ENCODE results near the gene ETV4. TPM values are rescaled to one million over a fixed set of nuclear protein-coding genes. Genes with fewer than 3 reads are reported as not detected.

Gene ETV4
- total RNA-seq, 1 donor from 2014 or later: not detected

DNA sequence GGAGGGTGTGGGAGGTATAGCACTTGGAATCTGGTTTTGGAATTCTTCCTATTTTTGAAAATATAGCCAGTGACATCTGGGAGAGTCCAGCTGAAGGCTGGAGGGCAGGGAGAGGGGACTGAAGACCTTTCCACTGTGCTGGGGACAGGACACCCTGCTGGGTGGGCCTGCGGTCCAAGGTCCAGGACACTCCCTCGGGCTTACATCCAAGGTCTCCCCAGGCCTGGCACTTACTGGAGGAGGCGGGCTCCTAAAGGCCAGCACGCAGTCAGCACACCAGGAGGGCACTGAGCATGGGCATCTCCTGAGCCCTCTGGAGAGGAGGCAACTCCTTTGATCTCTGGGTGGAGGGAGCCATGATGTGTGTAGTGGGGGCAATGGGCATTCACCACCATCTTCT lies 35.5 kb upstream of the ETV4 start:
- Mint-ChIP-seq H3K9me3 (no peaks in the 10 kb centered on the region), H3K4me3 (no peak overlapping the region), H3K4me1 (peaks cover 23% of the 10 kb centered on the region), H3K36me3 (ENCODE audit: low read depth) (no peaks in the 10 kb centered on the region), H3K27ac (no peak overlapping the region), H3K27me3 (peaks cover under 1% of the 10 kb centered on the region)
- intact Hi-C loops (cut with micrococcal nuclease): no loop called here
- CTCF ChIA-PET: no interaction called here
- no peak for ATAC-seq (ENCODE audit: low read depth)
- TF ChIP-seq, protein P1, sequence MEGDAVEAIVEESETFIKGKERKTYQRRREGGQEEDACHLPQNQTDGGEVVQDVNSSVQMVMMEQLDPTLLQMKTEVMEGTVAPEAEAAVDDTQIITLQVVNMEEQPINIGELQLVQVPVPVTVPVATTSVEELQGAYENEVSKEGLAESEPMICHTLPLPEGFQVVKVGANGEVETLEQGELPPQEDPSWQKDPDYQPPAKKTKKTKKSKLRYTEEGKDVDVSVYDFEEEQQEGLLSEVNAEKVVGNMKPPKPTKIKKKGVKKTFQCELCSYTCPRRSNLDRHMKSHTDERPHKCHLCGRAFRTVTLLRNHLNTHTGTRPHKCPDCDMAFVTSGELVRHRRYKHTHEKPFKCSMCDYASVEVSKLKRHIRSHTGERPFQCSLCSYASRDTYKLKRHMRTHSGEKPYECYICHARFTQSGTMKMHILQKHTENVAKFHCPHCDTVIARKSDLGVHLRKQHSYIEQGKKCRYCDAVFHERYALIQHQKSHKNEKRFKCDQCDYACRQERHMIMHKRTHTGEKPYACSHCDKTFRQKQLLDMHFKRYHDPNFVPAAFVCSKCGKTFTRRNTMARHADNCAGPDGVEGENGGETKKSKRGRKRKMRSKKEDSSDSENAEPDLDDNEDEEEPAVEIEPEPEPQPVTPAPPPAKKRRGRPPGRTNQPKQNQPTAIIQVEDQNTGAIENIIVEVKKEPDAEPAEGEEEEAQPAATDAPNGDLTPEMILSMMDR (IDR thresholded peaks at IDR 0.05): no peak
- DNase-seq: no peak
- POLR2A ChIA-PET: no interaction called here

DNA sequence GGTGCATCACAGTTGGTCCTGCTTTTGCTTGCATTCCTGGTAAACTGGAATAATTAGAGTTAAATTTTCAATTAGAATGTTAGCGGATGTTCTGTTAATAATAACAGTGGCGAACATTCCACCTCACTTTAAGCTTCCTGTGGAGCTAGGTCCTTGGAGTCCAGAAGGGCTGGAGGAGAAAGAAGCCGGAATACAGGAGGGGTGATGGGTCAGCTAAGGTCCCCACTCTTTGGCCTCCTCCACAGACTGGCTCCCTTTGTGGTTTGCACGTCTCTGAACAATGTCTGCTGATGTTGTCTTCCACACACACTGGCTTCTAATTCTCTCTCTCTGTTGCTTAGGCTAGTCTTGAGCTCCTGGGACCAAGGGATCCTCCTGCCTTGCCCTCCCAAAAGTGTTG lies 35.0 kb upstream of the ETV4 start:
- no peaks in the 10 kb centered on the region for H3K9me3 Mint-ChIP-seq
- ChIA-PET POLR2A (no interaction called here), CTCF (no interaction called here)
- DNase-seq: no peak
- H3K4me1 Mint-ChIP-seq: peaks cover 23% of the 10 kb centered on the region
- no peak overlapping the region for H3K27ac Mint-ChIP-seq
- peaks cover 2% of the 10 kb centered on the region for H3K27me3 Mint-ChIP-seq
- no peak overlapping the region for H3K4me3 Mint-ChIP-seq
- TF ChIP-seq, protein P1 (IDR thresholded peaks at IDR 0.05): no peak
- no peak for ATAC-seq (ENCODE audit: low read depth)
- intact Hi-C loops (cut with micrococcal nuclease): no loop called here
- H3K36me3 Mint-ChIP-seq (ENCODE audit: low read depth): no peaks in the 10 kb centered on the region

DNA sequence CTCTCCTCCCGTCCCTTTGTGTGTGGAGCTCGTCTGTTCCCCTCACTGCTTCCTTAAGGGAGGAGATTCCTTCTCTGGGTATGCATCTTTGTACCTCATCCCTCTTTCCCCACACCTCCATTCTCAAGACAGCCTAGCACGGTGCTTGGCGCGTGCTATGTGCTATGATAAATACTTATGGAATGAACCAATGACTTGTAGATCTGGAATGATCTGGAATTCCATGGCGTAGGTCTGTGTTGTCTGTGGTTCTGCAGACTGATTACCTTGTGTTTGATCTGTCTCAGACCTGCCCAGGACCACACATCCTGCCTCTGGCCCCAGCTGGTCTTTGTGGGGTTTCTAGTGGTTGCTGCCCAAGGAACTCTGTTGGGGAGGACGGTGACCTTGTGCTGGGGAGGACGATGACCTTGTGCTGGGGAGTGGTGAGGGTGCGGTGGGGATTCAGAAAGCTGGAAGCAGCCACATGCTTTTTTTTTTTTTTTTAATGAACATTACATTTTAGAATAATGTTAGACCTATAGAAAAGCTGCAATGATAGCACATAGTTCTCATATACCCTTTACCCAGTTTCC lies 33.5 kb upstream of the ETV4 start:
- peak overlapping the region; percentile 33 for H3K4me3 Mint-ChIP-seq
- peaks cover 23% of the 10 kb centered on the region for H3K4me1 Mint-ChIP-seq
- peaks cover 3% of the 10 kb centered on the region for H3K27me3 Mint-ChIP-seq
- intact Hi-C loops (cut with micrococcal nuclease): loop anchor here (5.0 kb wide), 1 partner anchor 268 kb away; the partner anchor contains the start of gene CD300LG
- H3K9me3 Mint-ChIP-seq: no peaks in the 10 kb centered on the region
- DNase-seq (no peak), ATAC-seq (ENCODE audit: low read depth) (no peak)
- peak overlapping the region; percentile 71 for H3K27ac Mint-ChIP-seq
- ChIA-PET POLR2A (interaction anchor here (0.5 to 1.8 kb wide), 7 partner anchors 14 to 211 kb away, joined by 3 to 7 read pairs (median 4); partner anchors contain the start of gene DHX8), CTCF (interaction anchor here (0.5 to 4.8 kb wide), 4 partner anchors 180 to 1728 kb away, joined by 3 to 40 read pairs (median 3); partner anchors contain the start of genes CD300LG and SOST)
- H3K36me3 Mint-ChIP-seq (ENCODE audit: low read depth): no peaks in the 10 kb centered on the region
- TF ChIP-seq, protein P1 (IDR thresholded peaks at IDR 0.05): no peak

DNA sequence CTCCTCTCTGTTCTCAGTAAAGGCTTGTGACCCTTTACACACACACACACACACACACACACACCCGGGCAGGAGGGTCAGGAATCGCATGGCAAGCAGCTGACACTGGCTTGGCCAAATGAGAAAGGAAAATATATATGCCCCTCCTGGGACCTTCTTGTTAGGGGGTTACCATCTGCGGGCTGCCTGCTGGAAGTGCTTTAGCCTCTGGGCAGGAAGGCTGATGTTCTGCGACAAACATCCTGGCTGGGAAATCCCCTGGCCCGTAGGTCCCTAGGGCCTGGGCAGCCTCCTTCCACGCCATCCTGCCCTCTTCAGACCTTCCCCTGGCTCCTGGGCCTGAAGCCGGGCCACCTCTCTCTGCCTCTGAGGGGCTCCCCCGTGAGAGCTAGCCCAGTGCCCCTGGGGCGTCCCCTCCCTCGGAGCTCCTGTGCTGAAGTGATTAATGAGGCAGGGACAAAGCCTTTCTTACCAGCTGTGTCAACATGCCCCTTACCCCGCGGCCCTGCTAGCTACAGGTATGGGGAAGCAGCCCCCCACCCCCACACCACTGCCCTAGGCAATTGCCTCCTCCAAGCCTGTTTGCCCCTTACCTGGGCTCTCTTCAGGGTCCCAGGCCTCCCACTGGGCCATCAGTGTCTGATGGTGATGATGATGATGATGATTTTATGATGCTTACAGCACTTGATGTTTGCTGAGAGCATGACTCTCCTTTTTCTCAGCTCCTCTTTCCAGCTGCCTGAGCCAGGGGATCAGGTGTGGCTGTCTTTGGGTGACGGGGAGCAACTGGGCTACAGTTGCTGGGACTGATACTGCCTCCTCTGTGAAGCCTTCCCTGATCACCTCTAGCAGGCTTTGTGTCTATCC lies 32.8 kb upstream of the ETV4 start:
- H3K27me3 Mint-ChIP-seq: peaks cover 4% of the 10 kb centered on the region
- H3K9me3 Mint-ChIP-seq: no peaks in the 10 kb centered on the region
- ChIA-PET POLR2A (interaction anchor here (0.5 to 1.8 kb wide), 6 partner anchors 14 to 210 kb away, joined by 3 to 7 read pairs (median 5); no protein-coding TSS in a partner anchor), CTCF (interaction anchor here (0.5 to 4.8 kb wide), 6 partner anchors 35 to 1728 kb away, joined by 3 to 40 read pairs (median 3); partner anchors contain the start of genes CD300LG and SOST)
- H3K4me1 Mint-ChIP-seq: peaks cover 23% of the 10 kb centered on the region
- H3K4me3 Mint-ChIP-seq: peak overlapping the region; percentile 33
- H3K27ac Mint-ChIP-seq: peak overlapping the region; percentile 71
- DNase-seq: peak; percentile 63
- no peaks in the 10 kb centered on the region for H3K36me3 Mint-ChIP-seq (ENCODE audit: low read depth)
- intact Hi-C loops (cut with micrococcal nuclease): loop anchor here (1.0 to 5.0 kb wide), 2 partner anchors 33 to 268 kb away; partner anchors contain the start of genes CD300LG and ETV4
- TF ChIP-seq, protein P1 (IDR thresholded peaks at IDR 0.05): no peak
- ATAC-seq (ENCODE audit: low read depth): peak; percentile 95

DNA sequence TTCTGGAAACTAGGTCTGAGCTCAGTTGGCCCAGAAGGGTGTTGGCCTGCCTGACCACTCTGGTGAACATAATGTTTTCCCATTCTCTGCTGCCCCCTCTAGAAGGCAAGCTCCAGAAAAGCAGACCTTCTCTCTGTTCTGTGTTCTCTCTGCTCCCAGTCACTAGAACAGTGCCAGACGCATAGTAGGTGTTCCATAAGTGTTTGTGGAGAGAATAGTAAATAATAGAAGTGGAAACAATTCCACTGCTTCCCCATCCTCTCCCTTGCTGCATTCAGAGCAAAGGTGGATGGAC lies 32.2 kb upstream of the ETV4 start:
- TF ChIP-seq, protein P1 (IDR thresholded peaks at IDR 0.05): no peak
- peak overlapping the region; percentile 66 for H3K27ac Mint-ChIP-seq
- ChIA-PET POLR2A (interaction anchor here (1.2 to 1.8 kb wide), 3 partner anchors 15 to 209 kb away, joined by 6 to 7 read pairs (median 7); no protein-coding TSS in a partner anchor), CTCF (interaction anchor here (1.3 to 4.8 kb wide), 5 partner anchors 70 to 268 kb away, joined by 3 to 40 read pairs (median 12); partner anchors contain the start of genes CD300LG and SOST)
- H3K9me3 Mint-ChIP-seq: no peaks in the 10 kb centered on the region
- ATAC-seq (ENCODE audit: low read depth) (no peak), DNase-seq (no peak)
- peaks cover 4% of the 10 kb centered on the region for H3K27me3 Mint-ChIP-seq
- intact Hi-C loops (cut with micrococcal nuclease): loop anchor here (1.0 to 5.0 kb wide), 2 partner anchors 32 to 269 kb away; partner anchors contain the start of genes CD300LG and ETV4
- H3K36me3 Mint-ChIP-seq (ENCODE audit: low read depth): no peaks in the 10 kb centered on the region
- H3K4me1 Mint-ChIP-seq: peaks cover 23% of the 10 kb centered on the region
- H3K4me3 Mint-ChIP-seq: peak overlapping the region; percentile 30
